Measurements from ENCODE around the gene HORMAD1.
"Not testable (repeated sequence)": the region's sequence is repeated elsewhere in the genome, so short reads cannot be mapped to it uniquely, and the experiment has no call there.

The HORMAD1 gene

DNA sequence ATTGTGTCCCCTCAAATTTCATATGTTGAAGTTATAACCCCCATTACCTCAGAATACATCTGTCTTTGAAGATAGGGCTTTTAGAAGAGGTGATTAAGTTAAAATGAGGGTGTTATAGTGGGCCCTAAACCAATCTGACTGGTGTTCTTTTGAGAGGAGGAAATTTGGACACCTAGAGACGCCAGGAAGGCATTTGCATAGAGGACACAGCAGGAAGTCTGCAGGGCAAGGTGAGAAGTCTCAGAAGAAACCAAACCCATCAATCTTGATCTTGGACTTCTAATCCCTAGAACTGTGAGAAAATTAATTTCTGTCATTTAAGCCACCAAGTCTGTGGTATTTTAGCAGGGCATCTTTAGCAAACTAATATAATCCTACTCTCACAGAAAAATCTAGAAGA is 36.8 kb downstream of the HORMAD1 start:
- TF ChIP-seq, protein P1, sequence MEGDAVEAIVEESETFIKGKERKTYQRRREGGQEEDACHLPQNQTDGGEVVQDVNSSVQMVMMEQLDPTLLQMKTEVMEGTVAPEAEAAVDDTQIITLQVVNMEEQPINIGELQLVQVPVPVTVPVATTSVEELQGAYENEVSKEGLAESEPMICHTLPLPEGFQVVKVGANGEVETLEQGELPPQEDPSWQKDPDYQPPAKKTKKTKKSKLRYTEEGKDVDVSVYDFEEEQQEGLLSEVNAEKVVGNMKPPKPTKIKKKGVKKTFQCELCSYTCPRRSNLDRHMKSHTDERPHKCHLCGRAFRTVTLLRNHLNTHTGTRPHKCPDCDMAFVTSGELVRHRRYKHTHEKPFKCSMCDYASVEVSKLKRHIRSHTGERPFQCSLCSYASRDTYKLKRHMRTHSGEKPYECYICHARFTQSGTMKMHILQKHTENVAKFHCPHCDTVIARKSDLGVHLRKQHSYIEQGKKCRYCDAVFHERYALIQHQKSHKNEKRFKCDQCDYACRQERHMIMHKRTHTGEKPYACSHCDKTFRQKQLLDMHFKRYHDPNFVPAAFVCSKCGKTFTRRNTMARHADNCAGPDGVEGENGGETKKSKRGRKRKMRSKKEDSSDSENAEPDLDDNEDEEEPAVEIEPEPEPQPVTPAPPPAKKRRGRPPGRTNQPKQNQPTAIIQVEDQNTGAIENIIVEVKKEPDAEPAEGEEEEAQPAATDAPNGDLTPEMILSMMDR (IDR thresholded peaks at IDR 0.05), result no peak
- Histone ChIP-seq H3K4me3 (no peak overlapping the region), H3K27ac (no peak overlapping the region)
- no peak for DNase-seq (ENCODE audit: low spot score)

DNA sequence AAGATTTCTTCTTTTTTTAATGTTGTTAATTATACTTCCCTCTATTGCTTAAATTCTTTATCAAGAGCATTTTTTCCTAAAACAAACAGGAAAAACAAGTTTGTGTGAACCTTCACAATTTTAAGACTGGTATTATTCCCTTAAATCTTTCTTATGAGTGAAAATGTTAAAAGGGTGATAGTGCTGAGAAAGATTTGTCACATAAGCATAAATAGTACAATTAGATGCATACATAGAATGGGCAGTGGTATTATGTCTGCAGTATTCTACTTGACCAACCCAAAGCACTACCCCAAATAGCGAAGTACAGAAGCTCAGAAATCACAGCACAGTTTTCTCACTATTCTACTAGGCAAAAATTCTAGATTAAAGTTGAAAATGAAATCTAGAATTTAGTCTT is 41.7 kb downstream of the HORMAD1 start:
- no peak overlapping the region for H3K4me3 ChIP-seq
- TF ChIP-seq, protein P1 (IDR thresholded peaks at IDR 0.05), result no peak
- H3K27ac ChIP-seq, result no peak overlapping the region
- DNase-seq (ENCODE audit: low spot score), result no peak

DNA sequence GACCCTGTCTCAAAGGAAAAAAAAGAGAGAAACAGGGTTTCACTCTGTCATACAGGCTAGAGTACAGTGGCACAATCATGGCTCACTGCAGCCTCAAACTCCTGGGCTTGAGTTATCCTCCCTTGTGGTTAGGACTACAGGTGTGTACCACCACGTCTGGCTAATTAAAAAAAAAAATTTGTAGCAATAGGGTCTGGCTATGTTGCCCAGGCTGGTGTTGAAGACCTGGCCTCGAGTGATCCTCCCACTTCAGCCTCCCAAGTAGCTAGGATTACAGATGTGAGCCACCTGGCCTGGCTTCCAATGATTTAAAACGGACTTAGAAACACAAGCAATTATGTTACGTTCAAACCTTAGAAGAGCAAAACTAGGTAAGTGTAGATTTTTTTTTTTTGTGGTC is 45.8 kb downstream of the HORMAD1 start:
- TF ChIP-seq, protein P1 (IDR thresholded peaks at IDR 0.05), result no peak
- DNase-seq (ENCODE audit: low spot score), result no peak
- H3K27ac ChIP-seq, result no peak overlapping the region
- H3K4me3 ChIP-seq, result no peak overlapping the region

DNA sequence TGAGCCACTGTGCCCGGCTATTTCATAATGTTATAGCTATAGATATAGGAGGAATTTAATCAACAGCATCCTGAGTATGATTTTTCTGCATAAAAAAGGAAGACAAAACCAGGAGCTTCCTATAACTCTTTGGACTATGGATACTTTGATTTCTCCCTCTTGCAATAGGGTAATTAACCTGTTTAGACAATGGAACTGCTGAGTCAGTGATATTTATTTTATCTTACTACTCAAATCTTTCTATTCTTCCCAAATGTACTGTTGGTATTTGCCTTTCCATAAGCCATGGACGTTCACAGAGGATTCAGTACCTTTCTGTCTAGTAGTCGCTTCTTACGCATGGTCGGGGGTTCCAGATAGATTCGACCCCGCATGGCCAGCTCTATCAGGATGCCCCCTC is 57.4 kb downstream of the HORMAD1 start:
- DNase-seq (ENCODE audit: low spot score), result no peak
- H3K27ac ChIP-seq, result no peak overlapping the region
- TF ChIP-seq, protein P1 (IDR thresholded peaks at IDR 0.05), result no peak
- H3K4me3 ChIP-seq, result no peak overlapping the region

DNA sequence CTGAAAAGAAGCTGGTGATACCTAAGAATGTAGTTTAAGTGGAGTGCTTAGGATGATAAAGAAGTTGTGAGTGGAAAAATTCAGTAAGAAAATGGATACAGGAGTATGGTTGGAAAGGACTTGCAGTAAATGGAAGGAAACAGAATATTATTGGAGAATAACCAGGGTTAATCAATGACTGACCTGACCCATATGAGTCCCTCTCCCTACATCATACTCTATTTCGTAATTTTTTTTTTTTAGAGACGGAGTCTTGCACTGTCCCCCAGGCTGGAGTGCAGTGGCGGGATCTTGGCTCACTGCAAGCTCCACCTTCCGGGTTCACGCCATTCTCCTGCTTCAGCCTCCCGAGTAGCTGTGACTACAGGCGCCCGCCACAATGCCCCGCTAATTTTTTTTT is 57.9 kb downstream of the HORMAD1 start:
- TF ChIP-seq, protein P1 (IDR thresholded peaks at IDR 0.05), result no peak
- Histone ChIP-seq H3K27ac (no peak overlapping the region), H3K4me3 (no peak overlapping the region)
- DNase-seq (ENCODE audit: low spot score), result no peak

DNA sequence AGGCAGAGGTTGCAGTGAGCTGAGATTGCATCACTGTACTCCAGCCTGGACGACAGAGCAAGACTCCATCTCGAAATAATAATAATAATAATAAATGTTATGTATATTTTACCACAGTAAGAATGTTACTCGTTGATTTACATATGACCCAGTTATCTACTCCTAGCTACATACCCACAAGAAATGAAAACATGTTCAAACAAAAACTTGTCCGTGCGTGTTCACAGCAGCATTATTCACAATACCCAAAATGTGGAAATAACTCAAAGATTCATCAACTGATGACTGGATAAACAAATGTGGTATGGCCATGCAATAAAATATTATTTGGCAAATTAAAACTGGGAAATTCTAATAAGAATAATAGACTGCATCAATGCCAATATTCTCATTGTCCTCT is 59.5 kb downstream of the HORMAD1 start:
- Histone ChIP-seq H3K4me3 (no peak overlapping the region), H3K27ac (no peak overlapping the region)
- DNase-seq (ENCODE audit: low spot score), result no peak
- TF ChIP-seq, protein P1 (IDR thresholded peaks at IDR 0.05), result no peak

DNA sequence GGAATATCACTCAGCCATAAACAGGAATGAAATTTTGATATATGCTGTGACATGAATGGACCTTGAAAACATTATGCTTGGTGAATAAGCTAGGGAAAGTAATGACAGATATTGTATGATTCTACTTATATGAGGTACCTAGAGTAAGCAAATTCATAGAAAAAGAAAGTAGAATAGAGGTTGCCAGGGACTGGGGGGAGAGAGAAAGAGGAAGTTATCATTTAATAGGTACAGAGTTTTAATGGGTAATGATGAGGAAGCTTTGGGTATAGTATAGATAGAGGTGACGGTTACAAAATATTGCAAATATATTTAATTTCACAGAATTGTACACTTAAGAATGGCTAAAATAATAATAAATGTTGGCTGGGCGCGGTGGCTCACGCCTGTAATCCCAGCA is 60.1 kb downstream of the HORMAD1 start:
- H3K4me3 ChIP-seq, result no peak overlapping the region
- TF ChIP-seq, protein P1 (IDR thresholded peaks at IDR 0.05), result no peak
- no peak for DNase-seq (ENCODE audit: low spot score)
- H3K27ac ChIP-seq, result no peak overlapping the region

DNA sequence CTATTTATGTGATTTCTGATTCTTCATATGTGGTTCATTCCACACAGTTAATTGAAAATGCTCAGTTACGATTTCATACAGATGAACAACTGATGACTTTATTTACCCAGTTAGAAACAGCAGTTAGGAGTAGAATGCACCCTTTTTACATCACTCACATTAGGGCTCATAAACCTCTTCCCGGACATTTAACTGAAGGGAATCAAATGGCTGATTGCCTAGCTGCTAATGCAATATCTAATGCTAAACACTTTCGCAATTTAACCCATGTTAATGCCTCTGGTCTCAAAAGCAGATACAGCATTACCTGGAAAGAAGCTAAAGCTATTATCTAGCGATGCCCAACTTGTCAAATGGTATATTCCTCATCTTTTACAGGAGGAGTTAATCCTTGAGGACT is 63.6 kb downstream of the HORMAD1 start:
- DNase-seq (ENCODE audit: low spot score); H3K4me3 ChIP-seq; H3K27ac ChIP-seq: not testable (repeated sequence)

DNA sequence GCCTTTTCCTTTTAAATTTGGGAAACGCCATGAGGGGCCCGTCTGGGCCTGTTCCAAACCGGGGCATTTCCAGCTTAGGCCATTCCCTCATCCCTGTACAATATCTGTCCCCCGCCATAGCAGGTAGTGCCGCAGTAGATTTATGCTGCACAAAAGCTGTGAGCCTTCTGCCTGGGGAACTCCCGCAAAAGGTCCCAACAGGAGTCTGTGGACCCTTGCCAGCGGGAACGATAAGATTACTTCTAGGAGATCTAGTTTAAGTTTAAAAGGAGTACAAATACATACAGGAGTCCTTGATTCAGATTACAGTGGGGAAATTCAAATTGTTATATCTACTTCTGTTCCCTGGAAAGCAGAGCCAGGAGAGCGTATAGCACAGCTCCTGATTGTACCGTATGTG is 66.1 kb downstream of the HORMAD1 start:
- not testable (repeated sequence) for H3K27ac ChIP-seq; H3K4me3 ChIP-seq; DNase-seq (ENCODE audit: low spot score)

Data from coronary artery (tissue), 2 donors.